Fibroblast of skin of left biceps (primary cell): ENCODE results near the gene TBC1D9.

Experiments used
- DNase-seq, 2 experiments: peaks; one replicate each; pipeline ENCODE4 v3.0.0-alpha.2; 2013; ENCODE audit warnings: low read depth in 2 of 2

TBC1D9 gene

GRCh38 chr4:140648716-140649308 lies 107.4 kb downstream of the TBC1D9 start:
- no peak for DNase-seq

GRCh38 chr4:140645614-140646412 lies 110.4 kb downstream of the TBC1D9 start:
- no peak for DNase-seq

- DNase-seq: no peak
Observed at GRCh38 chr4:140645196-140645595, 111.0 kb downstream of the TBC1D9 start.

GRCh38 chr4:140644470-140645185 lies 111.6 kb downstream of the TBC1D9 start:
- DNase-seq: no peak

GRCh38 chr4:140643571-140644055 lies 112.6 kb downstream of the TBC1D9 start:
- DNase-seq: no peak

GRCh38 chr4:140642674-140643437 lies 113.3 kb downstream of the TBC1D9 start:
- DNase-seq: no peak

GRCh38 chr4:140641789-140642439 lies 114.3 kb downstream of the TBC1D9 start:
- no peak for DNase-seq

GRCh38 chr4:140641105-140641555 lies 115.1 kb downstream of the TBC1D9 start:
- DNase-seq: no peak

GRCh38 chr4:140640150-140640748 lies 115.9 kb downstream of the TBC1D9 start:
- no peak for DNase-seq

- no peak for DNase-seq
Observed at GRCh38 chr4:140639066-140639465, 117.1 kb downstream of the TBC1D9 start.

GRCh38 chr4:140637836-140638235 lies 118.3 kb downstream of the TBC1D9 start:
- no peak for DNase-seq

GRCh38 chr4:140635606-140636005 lies 120.6 kb downstream of the TBC1D9 start:
- no peak for DNase-seq

GRCh38 chr4:140633951-140634350 lies 122.2 kb downstream of the TBC1D9 start:
- no peak for DNase-seq

GRCh38 chr4:140633124-140633523 lies 123.1 kb downstream of the TBC1D9 start:
- no peak for DNase-seq

- no peak for DNase-seq
Observed at GRCh38 chr4:140630246-140630645, 125.9 kb downstream of the TBC1D9 start.

GRCh38 chr4:140628016-140628415 lies 128.2 kb downstream of the TBC1D9 start:
- no peak for DNase-seq

- DNase-seq: no peak
Observed at GRCh38 chr4:140626661-140627376, 129.4 kb downstream of the TBC1D9 start.

- DNase-seq: no peak
Observed at GRCh38 chr4:140622333-140622958, 133.7 kb downstream of the TBC1D9 start.

- DNase-seq: no peak
Observed at GRCh38 chr4:140621161-140621560, 135.0 kb downstream of the TBC1D9 start.
